Inferior parietal cortex (tissue), 1 donor: ENCODE results near the gene CTRL.
"Not testable (repeated sequence)": the region's sequence is repeated elsewhere in the genome, so short reads cannot be mapped to it uniquely, and the experiment has no call there.

Source experiments
- DNase-seq: peaks from one replicate; pipeline ENCODE4 v3.0.0-alpha.2; 2016; ENCODE audit errors: extremely low spot score

Gene CTRL

GRCh38 chr16:67931712-67932461 is at the start of gene CTRL:
Gene CTRL, minus strand, starts transcription at chr16:67931862. Its CDS starts 10 bp downstream, at chr16:67931852.
- DNase-seq = no peak

- no peak for DNase-seq
Observed at GRCh38 chr16:67979955-67980678, 48.5 kb upstream of the CTRL start, which contains the start of gene DPEP3. Gene DPEP3, minus strand, starts transcription at chr16:67980499. Its CDS starts 119 bp downstream, at chr16:67980380.

- DNase-seq = no peak
Observed at GRCh38 chr16:67977469-67978227, 46.0 kb upstream of the CTRL start.

GRCh38 chr16:67977005-67977404 is 45.3 kb upstream of the CTRL start:
- DNase-seq = no peak

- no peak for DNase-seq
Observed at GRCh38 chr16:67976205-67976604, 44.5 kb upstream of the CTRL start.

GRCh38 chr16:67975321-67976105 is 43.9 kb upstream of the CTRL start:
- no peak for DNase-seq

- not testable (repeated sequence) for DNase-seq
Observed at GRCh38 chr16:67972285-67972684, 40.6 kb upstream of the CTRL start.

GRCh38 chr16:67971111-67971510 is 39.4 kb upstream of the CTRL start:
- no peak for DNase-seq

GRCh38 chr16:67969254-67970039 is 37.8 kb upstream of the CTRL start:
- DNase-seq = no peak

- DNase-seq = peak; percentile 54
Observed at GRCh38 chr16:67968400-67969253, 37.0 kb upstream of the CTRL start, which contains the start of gene SLC12A4. Gene SLC12A4, minus strand, starts transcription at chr16:67968637. Its CDS starts 84 bp downstream, at chr16:67968553.

GRCh38 chr16:67967958-67968399 is 36.3 kb upstream of the CTRL start:
- no peak for DNase-seq

GRCh38 chr16:67967183-67967957 is 35.7 kb upstream of the CTRL start:
- DNase-seq = no peak

- no peak for DNase-seq
Observed at GRCh38 chr16:67966549-67967182, 35.0 kb upstream of the CTRL start.

- DNase-seq = no peak
Observed at GRCh38 chr16:67965668-67966548, 34.2 kb upstream of the CTRL start.

- DNase-seq = no peak
Observed at GRCh38 chr16:67964477-67965131, 32.9 kb upstream of the CTRL start.

GRCh38 chr16:67963662-67964321 is 32.1 kb upstream of the CTRL start:
- DNase-seq = no peak
